Measurements from ENCODE around the gene LHX1.

GRCh38 chr17:36939052-36939801, 2.0 kb downstream of the LHX1 start:
- TF ChIP-seq, protein P1, sequence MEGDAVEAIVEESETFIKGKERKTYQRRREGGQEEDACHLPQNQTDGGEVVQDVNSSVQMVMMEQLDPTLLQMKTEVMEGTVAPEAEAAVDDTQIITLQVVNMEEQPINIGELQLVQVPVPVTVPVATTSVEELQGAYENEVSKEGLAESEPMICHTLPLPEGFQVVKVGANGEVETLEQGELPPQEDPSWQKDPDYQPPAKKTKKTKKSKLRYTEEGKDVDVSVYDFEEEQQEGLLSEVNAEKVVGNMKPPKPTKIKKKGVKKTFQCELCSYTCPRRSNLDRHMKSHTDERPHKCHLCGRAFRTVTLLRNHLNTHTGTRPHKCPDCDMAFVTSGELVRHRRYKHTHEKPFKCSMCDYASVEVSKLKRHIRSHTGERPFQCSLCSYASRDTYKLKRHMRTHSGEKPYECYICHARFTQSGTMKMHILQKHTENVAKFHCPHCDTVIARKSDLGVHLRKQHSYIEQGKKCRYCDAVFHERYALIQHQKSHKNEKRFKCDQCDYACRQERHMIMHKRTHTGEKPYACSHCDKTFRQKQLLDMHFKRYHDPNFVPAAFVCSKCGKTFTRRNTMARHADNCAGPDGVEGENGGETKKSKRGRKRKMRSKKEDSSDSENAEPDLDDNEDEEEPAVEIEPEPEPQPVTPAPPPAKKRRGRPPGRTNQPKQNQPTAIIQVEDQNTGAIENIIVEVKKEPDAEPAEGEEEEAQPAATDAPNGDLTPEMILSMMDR (IDR thresholded peaks at IDR 0.05) = no peak
- TF ChIP-seq EP300 (IDR thresholded peaks at IDR 0.05) = no peak
- no peak for TF ChIP-seq POLR2AphosphoS5 (IDR thresholded peaks at IDR 0.05)
